GM12878 (cell line): Measurements from ENCODE around the gene ZNF608. TPM values are rescaled to one million over a fixed set of nuclear protein-coding genes. Genes with fewer than 3 reads are reported as not detected.

ENCODE experiments used
- ATF7 ChIP-seq: fragments of 450-650 bp; IDR thresholded peaks from 2 replicates; pipeline ENCODE4 v1.6.1; 2016; ENCODE audit warnings: low read depth, mild to moderate bottlenecking
- BCL3 ChIP-seq: IDR thresholded peaks from 2 replicates; pipeline ENCODE4 v1.6.1; 2011; ENCODE audit warnings: borderline replicate concordance, low read depth, mild to moderate bottlenecking, moderate library complexity, low read length; ENCODE audit not compliant: insufficient read depth, poor library complexity, severe bottlenecking
- BHLHE40 ChIP-seq, 2 experiments: fragments of 450-650 bp in 1 of 2; IDR thresholded peaks; 2 replicates each; pipeline ENCODE4 v1.6.1; 2011 to 2017; ENCODE audit warnings: low read depth in 2 of 2, borderline replicate concordance in 1 of 2, improper control_type of control experiment in 1 of 2, low read length in 1 of 2, mild to moderate bottlenecking in 1 of 2
- CHD2 ChIP-seq: IDR thresholded peaks from 2 replicates; pipeline ENCODE4 v1.6.1; 2011; ENCODE audit warnings: low read depth, low read length, improper control_type of control experiment, borderline replicate concordance
- E2F8 ChIP-seq: fragments of 450-650 bp; IDR thresholded peaks from 2 replicates; pipeline ENCODE4 v1.6.1; 2018; ENCODE audit warnings: mild to moderate bottlenecking, low read depth, moderate library complexity; ENCODE audit not compliant: partially characterized antibody
- EED ChIP-seq: sonication (generic); IDR thresholded peaks from 2 replicates; pipeline ENCODE4 v1.6.1; 2016; ENCODE audit warnings: antibody characterized with exemption, low read depth
- HDGF ChIP-seq: fragments of 450-650 bp; IDR thresholded peaks from 2 replicates; pipeline ENCODE4 v1.6.1; 2016; ENCODE audit warnings: antibody characterized with exemption
- IKZF1 ChIP-seq: fragments of 450-650 bp; conservative IDR thresholded peaks from 2 replicates; pipeline ENCODE4 v1.6.1; 2017; ENCODE audit warnings: antibody characterized with exemption, mild to moderate bottlenecking
- IRF5 ChIP-seq: fragments of 450-650 bp; IDR thresholded peaks from 2 replicates; pipeline ENCODE4 v1.6.1; 2017; ENCODE audit warnings: borderline replicate concordance
- JUND ChIP-seq: IDR thresholded peaks from 2 replicates; pipeline ENCODE4 v1.6.1; 2012; ENCODE audit warnings: low read depth, mild to moderate bottlenecking, low read length, improper control_type of control experiment, moderate library complexity
- MEF2A ChIP-seq: IDR thresholded peaks from 2 replicates; pipeline ENCODE4 v1.6.1; 2011; ENCODE audit warnings: low read depth, mild to moderate bottlenecking, low read length, moderate library complexity; ENCODE audit not compliant: insufficient read depth
- MTA2 ChIP-seq: fragments of 450-650 bp; IDR thresholded peaks from 2 replicates; pipeline ENCODE4 v1.6.1; 2016; ENCODE audit warnings: low read depth, mild to moderate bottlenecking, moderate library complexity
- NBN ChIP-seq: fragments of 450-650 bp; IDR thresholded peaks from 2 replicates; pipeline ENCODE4 v1.6.1; 2016
- NRF1 ChIP-seq: conservative IDR thresholded peaks from 2 replicates; pipeline ENCODE4 v1.6.1; 2011; ENCODE audit warnings: mild to moderate bottlenecking, low read depth, low read length, improper control_type of control experiment
- POLR2AphosphoS5 ChIP-seq: IDR thresholded peaks from 2 replicates; pipeline ENCODE4 v1.6.1; 2011; ENCODE audit warnings: mild to moderate bottlenecking, low read length, inconsistent platforms
- RBBP5 ChIP-seq: fragments of 200-600 bp; sonication (generic); conservative IDR thresholded peaks from 2 replicates; pipeline ENCODE4 v1.6.1; 2016
- RELB ChIP-seq: fragments of 450-650 bp; IDR thresholded peaks from 2 replicates; pipeline ENCODE4 v1.6.1; 2017; ENCODE audit warnings: low read depth, mild to moderate bottlenecking, moderate library complexity
- SKIL ChIP-seq: fragments of 450-650 bp; IDR thresholded peaks from 2 replicates; pipeline ENCODE4 v1.6.1; 2017; ENCODE audit warnings: mild to moderate bottlenecking, low read depth, inconsistent platforms; ENCODE audit not compliant: poor library complexity, severe bottlenecking
- SMAD5 ChIP-seq: IDR thresholded peaks from 2 replicates; pipeline ENCODE4 v1.6.1; 2016; ENCODE audit warnings: antibody characterized with exemption, low read depth
- SMARCA5 ChIP-seq: fragments of 450-650 bp; IDR thresholded peaks from 2 replicates; pipeline ENCODE4 v1.6.1; 2017; ENCODE audit warnings: mild to moderate bottlenecking
- SREBF2 ChIP-seq: IDR thresholded peaks from 2 replicates; pipeline ENCODE4 v1.6.1; 2012; ENCODE audit warnings: mild to moderate bottlenecking, low read length
- STAT3 ChIP-seq: IDR thresholded peaks from 2 replicates; pipeline ENCODE4 v1.6.1; 2011; ENCODE audit warnings: low read depth, low read length, improper control_type of control experiment
- polyA plus RNA-seq, 11 experiments: library from polyadenylated mRNA; depleted of rRNA in 4 of 11; unstranded in 6 of 11; stranded (reverse) in 5 of 11; fragments of >200 nt; fragmentation: Nextera tagmentation in 4 of 11; fragmentation: Illumina TruSeq in 1 of 11; extraction: Ambion mirVana in 4 of 11; extraction: Trizol in 1 of 11; gene quantifications; 1 replicate in 1 of 11; 2 replicates in 10 of 11; pipeline versions ENCODE4 v1.2.1 to v1.2.3, GENCODE V29; 2011 to 2016; ENCODE audit warnings: inconsistent platforms in 2 of 11, missing spikeins in 2 of 11, low read depth in 1 of 11
- total RNA-seq, 4 experiments: library from RNA; depleted of rRNA in 3 of 4; stranded (reverse); fragments of >200 nt in 3 of 4; fragmentation: Illumina TruSeq in 1 of 4; extraction: Trizol in 1 of 4; gene quantifications; 2 replicates each; pipeline versions ENCODE4 v1.2.1 to v1.2.3, GENCODE V29; 2013 to 2021

Gene ZNF608
- total and polyA plus RNA-seq, 10 of the 15 experiments (the other 5 are each of a cell fraction or from before 2014, with no cell fraction given): 0.19 to 6.7 (median 0.64) TPM

GRCh38 chr5:124704594-124705284, 41.7 kb downstream of the ZNF608 start (continued):
- TF ChIP-seq RELB (peak; percentile 86), NRF1 (no peak), SREBF2 (no peak), SKIL (peak; percentile 76), POLR2AphosphoS5 (0 out of 2 replicates have a peak, but pooled peaks have one; percentile 25), HDGF (no peak), BCL3 (peak; percentile 66), MEF2A (peak; percentile 90), RBBP5 (no peak), IRF5 (no peak), BHLHE40 (IDR thresholded peaks at IDR 0.05; ENCODE audit: borderline replicate concordance in 1 of 2, low read depth in 2 of 2, low read length in 1 of 2) (peak; percentile 84 to 93), STAT3 (peak; percentile 79; the same call in 1 of the 2 replicates), IKZF1 (peak; percentile 82), CHD2 (peak; percentile 60; the same call in 1 of the 2 replicates), SMARCA5 (no peak), NBN (peak; percentile 69), SMAD5 (no peak), MTA2 (peak; percentile 77), ATF7 (peak; percentile 70), EED (no peak), E2F8 (no peak), JUND (no peak)
